SK-N-MC (cell line): ENCODE results near the gene CELF2.
"Not testable (repeated sequence)": the region's sequence is repeated elsewhere in the genome, so short reads cannot be mapped to it uniquely, and the experiment has no call there.

Source experiments
- DNase-seq: peaks from one replicate; pipeline ENCODE4 v3.0.0-alpha.2; 2011; ENCODE audit warnings: low read depth, low spot score
- H3K27ac ChIP-seq: fragments of 200-600 bp; sonication (generic); 2 replicates; pipeline ENCODE4 v1.5.1; 2016; ENCODE audit warnings: mixed run types
- H3K36me3 ChIP-seq: fragments of 200-600 bp; sonication (generic); 2 replicates; pipeline ENCODE4 v1.6.1; 2017; ENCODE audit warnings: antibody characterized with exemption, low read length, mixed read lengths; ENCODE audit not compliant: insufficient read depth
- H3K4me3 ChIP-seq: fragments of 200-600 bp; sonication (generic); 2 replicates; pipeline ENCODE4 v1.5.1; 2016
- H3K9ac ChIP-seq: fragments of 200-600 bp; sonication (generic); 2 replicates; pipeline ENCODE4 v1.8.0; 2017; ENCODE audit warnings: mixed run types, mixed read lengths; ENCODE audit not compliant: insufficient read length
- H3K9me3 ChIP-seq: fragments of 200-600 bp; sonication (generic); 2 replicates; pipeline ENCODE4 v1.6.1; 2017; ENCODE audit warnings: low read depth, mild to moderate bottlenecking, antibody characterized with exemption, low read length, moderate library complexity, mixed read lengths
- EZH2 ChIP-seq: fragments of 200-600 bp; sonication (generic); IDR thresholded peaks from one replicate; pipeline ENCODE4 v1.6.1; 2017; ENCODE audit warnings: antibody characterized with exemption
- FOXP2 ChIP-seq: optimal IDR thresholded peaks from 2 replicates; pipeline ENCODE3; 2011; ENCODE audit warnings: mild to moderate bottlenecking, moderate library complexity; ENCODE audit not compliant: insufficient read depth; ENCODE audit errors: extremely low read length, control extremely low read depth
- POLR2AphosphoS5 ChIP-seq: IDR thresholded peaks from 2 replicates; pipeline ENCODE4 v1.6.1; 2012; ENCODE audit warnings: mild to moderate bottlenecking, low read depth, low read length, borderline replicate concordance

Gene CELF2

DNA sequence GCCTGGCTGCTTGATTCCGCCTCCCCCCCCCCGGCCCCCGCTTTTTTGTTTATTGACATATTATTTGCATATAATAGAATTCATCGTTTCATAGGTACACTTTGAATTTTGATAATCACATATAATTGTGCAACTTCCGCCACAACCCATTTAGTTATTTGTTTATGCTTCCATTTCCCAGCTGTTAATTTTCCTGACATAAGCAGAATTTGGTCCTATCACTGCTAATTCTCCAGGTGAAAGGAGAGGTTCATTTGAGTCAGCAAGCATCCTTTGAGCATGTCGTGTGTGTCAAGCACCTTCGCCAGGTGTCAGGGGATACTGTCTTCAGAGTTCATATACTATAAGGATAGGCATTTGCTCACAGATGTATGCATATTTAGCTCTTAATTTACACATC, 102.2 kb downstream of the CELF2 start:
- Histone ChIP-seq H3K4me3 (no peak overlapping the region), H3K27ac (no peak overlapping the region), H3K36me3 (no peaks in the 10 kb centered on the region), H3K9me3 (no peaks in the 10 kb centered on the region), H3K9ac (no peak overlapping the region)
- no peak for DNase-seq
- TF ChIP-seq FOXP2 = no peak
- TF ChIP-seq POLR2AphosphoS5 = no peak
- no peak for TF ChIP-seq EZH2

DNA sequence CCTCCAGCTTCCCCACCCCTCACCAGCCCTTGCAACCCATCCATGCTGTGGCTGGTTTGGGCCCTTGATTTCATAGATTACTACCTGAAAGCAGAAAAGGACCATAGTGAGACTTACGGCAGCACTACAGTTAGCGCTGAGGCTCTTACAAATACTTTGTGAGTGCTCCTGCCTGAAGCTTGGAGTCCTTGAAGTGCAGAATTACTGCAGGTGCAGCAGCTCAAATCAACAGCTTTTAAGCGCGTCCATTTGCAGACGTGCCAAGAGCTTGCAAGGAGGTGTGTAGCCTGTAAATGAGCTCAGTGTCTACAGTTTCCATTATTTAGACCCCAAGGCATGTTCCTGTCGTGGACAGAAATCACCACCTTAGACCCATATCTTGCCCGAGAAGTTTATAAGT, 103.0 kb downstream of the CELF2 start:
- Histone ChIP-seq H3K27ac (no peak overlapping the region), H3K9ac (no peak overlapping the region), H3K9me3 (no peaks in the 10 kb centered on the region), H3K4me3 (no peak overlapping the region), H3K36me3 (no peaks in the 10 kb centered on the region)
- no peak for TF ChIP-seq FOXP2
- TF ChIP-seq POLR2AphosphoS5 = no peak
- no peak for TF ChIP-seq EZH2
- DNase-seq = no peak

DNA sequence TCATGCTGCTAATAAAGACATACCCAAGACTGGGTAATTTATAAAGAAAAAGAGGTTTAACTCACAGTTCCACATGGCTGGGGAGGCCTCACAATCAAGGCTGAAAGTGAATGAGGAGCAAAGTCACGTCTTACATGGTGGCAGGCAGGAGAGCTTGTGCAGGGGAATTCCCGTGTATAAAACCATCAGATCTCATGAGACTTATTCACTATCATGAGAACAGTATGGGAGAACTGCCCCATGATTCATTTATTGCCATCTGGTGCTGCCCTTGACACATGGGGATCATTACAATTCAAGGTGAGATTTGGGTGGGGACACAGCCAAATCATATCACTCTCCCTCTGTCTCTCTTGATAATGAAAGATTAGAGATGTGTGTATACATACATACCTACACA, 106.2 kb downstream of the CELF2 start:
- not testable (repeated sequence) for H3K36me3 ChIP-seq, DNase-seq, H3K27ac ChIP-seq, H3K9ac ChIP-seq, H3K9me3 ChIP-seq, H3K4me3 ChIP-seq

DNA sequence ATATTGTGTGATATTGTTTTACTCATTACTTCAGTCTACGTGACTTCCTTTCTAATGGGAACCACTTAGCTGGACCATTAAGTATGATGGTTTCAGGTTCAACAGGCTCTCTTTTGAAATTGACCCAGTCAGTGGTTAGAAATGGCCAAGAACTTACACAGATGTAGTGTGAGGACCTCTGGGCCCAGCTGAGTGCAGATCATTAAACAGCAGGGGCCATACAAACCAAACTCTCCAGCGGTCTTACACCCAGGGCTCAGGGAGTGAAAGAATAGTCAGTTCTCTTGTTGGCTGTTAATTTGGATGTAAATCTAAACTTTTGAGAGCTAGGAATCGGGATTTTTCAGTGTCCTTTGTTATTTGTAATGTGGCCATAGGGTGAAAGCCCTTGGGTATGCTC, 107.3 kb downstream of the CELF2 start:
- Histone ChIP-seq H3K36me3 (no peaks in the 10 kb centered on the region), H3K9ac (no peak overlapping the region), H3K9me3 (no peaks in the 10 kb centered on the region), H3K4me3 (no peak overlapping the region), H3K27ac (no peak overlapping the region)
- TF ChIP-seq FOXP2 = no peak
- TF ChIP-seq POLR2AphosphoS5 = no peak
- no peak for TF ChIP-seq EZH2
- no peak for DNase-seq

DNA sequence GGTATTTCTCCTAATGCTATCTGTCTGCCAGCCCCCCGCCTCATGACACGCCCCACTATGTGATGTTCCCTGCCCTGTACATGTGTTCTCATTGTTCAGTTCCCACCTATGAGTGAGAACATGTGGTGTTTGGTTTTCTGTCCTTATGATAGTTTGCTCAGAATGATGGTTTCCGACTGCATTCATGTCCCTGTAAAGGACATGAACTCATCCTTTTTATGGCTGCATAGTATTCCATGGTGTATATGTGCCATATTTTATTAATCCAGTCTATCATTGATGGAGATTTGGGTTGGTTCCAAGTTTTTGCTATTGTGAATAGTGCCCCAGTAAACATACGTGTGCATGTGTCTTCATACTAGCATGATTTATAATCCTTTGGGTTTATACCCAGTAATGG, 109.3 kb downstream of the CELF2 start:
- H3K9me3 ChIP-seq, H3K4me3 ChIP-seq, H3K9ac ChIP-seq, H3K36me3 ChIP-seq, H3K27ac ChIP-seq, DNase-seq: not testable (repeated sequence)

DNA sequence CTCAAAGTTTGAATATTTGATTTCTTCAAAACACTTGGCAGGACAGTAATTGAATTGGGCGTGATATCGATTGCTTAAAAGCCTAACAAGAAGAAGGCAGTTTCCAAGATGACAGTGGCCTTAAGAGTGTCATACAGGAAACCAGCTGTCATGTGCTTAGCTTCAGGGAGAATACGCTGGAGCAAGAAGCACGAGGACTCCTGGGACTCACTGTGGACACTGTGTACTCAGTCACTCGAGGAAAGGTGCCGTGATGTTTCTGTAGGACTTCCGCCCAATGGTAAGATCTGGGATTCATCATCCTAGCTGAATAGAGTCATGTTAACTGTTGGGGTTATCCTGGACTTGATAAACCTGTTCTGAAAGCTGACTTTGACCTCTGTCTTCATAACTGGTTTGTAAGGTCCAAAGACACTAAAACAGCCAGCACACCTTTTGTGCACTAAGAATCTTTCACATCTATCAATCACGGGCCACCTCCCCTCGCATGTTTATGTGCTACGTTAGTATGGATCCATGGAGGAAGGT, 113.5 kb downstream of the CELF2 start:
- TF ChIP-seq FOXP2 = no peak
- TF ChIP-seq EZH2 = no peak
- no peak for TF ChIP-seq POLR2AphosphoS5
- no peaks in the 10 kb centered on the region for H3K36me3 ChIP-seq
- no peak for DNase-seq
- H3K9ac ChIP-seq = no peak overlapping the region
- H3K9me3 ChIP-seq = no peaks in the 10 kb centered on the region
- no peak overlapping the region for H3K27ac ChIP-seq
- no peak overlapping the region for H3K4me3 ChIP-seq

DNA sequence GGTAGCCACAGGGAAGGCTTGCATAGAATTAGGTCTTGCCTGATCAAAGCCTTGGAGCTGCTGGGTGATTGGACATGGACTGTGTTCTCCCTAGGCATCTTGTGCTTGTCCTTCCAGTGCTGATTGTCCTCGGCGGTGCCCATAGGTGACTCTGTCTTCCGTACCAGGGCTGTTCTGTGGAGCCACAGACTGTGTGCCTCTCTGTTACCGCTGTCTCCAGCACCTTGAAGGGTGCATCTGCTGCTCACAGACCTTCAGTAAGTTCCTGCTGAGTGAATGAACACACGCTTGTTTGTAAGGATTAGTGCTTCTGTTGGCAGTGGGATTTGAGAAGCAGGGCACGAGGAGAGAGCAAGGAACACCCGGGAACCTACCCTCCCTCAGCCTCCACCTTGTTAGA, 116.7 kb downstream of the CELF2 start:
- Histone ChIP-seq H3K9ac (no peak overlapping the region), H3K9me3 (no peaks in the 10 kb centered on the region), H3K27ac (no peak overlapping the region), H3K4me3 (no peak overlapping the region), H3K36me3 (no peaks in the 10 kb centered on the region)
- no peak for TF ChIP-seq POLR2AphosphoS5
- no peak for TF ChIP-seq FOXP2
- TF ChIP-seq EZH2 = no peak
- DNase-seq = no peak

DNA sequence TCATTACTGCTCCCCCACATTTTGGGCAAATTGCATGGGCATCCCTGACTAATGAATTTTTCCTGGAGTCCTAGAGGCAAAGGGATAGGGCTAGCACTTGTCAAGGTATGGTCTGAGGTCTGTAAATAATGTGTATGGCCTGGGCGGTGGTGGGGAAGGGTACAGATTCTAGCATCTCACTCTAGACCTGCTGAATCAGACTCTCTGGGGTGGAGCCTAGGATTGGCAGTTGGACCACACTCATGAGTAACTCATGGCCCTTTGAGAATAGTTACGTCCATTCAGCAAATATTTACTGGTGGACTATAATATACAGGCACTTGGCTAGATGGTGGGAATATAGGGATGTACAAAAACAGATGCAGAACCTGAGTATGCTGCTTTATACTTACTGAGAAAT, 118.0 kb downstream of the CELF2 start:
- Histone ChIP-seq H3K27ac (no peak overlapping the region), H3K36me3 (no peaks in the 10 kb centered on the region), H3K9me3 (no peaks in the 10 kb centered on the region), H3K4me3 (no peak overlapping the region), H3K9ac (no peak overlapping the region)
- DNase-seq = no peak
- TF ChIP-seq EZH2 = no peak
- TF ChIP-seq POLR2AphosphoS5 = no peak
- TF ChIP-seq FOXP2 = no peak

DNA sequence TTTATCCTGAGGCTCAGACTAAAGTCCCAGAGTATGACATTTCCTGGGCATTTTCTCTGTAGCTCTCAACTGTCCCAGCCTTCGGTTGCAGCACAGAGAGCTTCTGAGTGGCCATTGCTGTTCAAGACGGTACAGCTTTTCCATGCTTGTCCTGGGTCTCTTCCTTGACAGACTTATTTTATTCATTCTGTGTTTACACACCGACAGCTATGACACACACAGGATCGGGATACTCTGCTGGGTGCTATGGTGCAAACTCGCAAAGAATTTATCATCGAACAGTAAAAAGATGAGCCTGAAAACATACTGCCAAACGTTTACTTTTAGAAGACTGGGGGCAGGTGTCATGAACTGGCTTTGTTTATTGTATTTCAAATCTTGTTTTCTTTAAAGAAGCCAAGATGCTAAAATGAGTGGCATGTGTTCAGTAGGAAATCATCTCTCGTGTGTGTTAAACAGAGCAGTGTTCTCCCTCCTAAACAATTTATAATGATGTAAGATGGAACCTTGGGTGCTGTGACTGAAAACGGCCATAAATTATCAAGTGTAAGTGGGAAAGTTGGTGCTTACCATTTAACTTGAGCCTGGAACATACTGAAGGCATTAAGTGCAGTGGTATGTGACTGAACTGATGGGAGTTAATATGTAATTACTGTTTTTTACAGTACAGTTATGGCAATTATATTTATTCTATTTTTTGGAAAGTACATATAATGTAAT, 120.8 kb downstream of the CELF2 start:
- TF ChIP-seq EZH2 (no peak), POLR2AphosphoS5 (no peak), FOXP2 (no peak)
- Histone ChIP-seq H3K4me3 (no peak overlapping the region), H3K9me3 (no peaks in the 10 kb centered on the region), H3K36me3 (no peaks in the 10 kb centered on the region), H3K27ac (no peak overlapping the region), H3K9ac (no peak overlapping the region)
- DNase-seq = no peak
